ENCODE results near the gene CNTNAP2.

CNTNAP2 gene

DNA sequence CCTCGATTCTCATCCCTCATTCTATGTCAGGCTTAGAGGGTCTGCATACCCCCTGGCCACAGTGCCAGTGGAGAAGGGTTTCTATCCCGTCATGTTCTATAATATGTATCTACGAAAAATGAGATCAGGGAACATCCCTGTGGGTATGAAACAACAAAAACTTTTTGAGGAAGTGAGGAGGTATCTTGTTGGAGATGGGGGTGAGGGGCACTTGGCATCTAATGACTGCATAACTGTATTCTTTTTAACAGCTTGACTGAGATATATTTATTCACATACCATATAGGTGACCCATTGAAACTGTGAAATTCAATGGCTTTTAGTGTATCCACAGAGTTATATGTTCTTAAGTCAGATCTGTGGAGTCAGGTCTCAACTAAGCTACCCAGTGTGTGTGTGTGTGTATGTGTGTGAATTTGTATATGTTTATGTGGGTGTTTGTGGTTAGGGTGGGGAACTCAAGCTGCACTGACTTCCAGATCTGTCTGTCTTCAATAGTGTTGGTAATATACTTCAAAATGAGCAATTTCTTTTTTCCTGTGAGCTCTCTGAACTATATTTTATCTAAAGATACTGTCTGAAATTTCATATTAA is 528.9 kb downstream of the CNTNAP2 start:
- H3K9me3 ChIP-seq (ENCODE audit: control insufficient read depth, insufficient read depth, low read depth, low read length) = no peaks in the 10 kb centered on the region
- ChIA-PET POLR2A (no interaction called here), CTCF (no interaction called here)
- TF ChIP-seq, protein P1, sequence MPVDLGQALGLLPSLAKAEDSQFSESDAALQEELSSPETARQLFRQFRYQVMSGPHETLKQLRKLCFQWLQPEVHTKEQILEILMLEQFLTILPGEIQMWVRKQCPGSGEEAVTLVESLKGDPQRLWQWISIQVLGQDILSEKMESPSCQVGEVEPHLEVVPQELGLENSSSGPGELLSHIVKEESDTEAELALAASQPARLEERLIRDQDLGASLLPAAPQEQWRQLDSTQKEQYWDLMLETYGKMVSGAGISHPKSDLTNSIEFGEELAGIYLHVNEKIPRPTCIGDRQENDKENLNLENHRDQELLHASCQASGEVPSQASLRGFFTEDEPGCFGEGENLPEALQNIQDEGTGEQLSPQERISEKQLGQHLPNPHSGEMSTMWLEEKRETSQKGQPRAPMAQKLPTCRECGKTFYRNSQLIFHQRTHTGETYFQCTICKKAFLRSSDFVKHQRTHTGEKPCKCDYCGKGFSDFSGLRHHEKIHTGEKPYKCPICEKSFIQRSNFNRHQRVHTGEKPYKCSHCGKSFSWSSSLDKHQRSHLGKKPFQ (tag by site-specific recombination; IDR thresholded peaks at IDR 0.05) = no peak
- TF ChIP-seq ZNF433 (tag by site-specific recombination; IDR thresholded peaks at IDR 0.05; ENCODE audit: low read depth) = no peak
- no peak for TF ChIP-seq ZNF747 (tag by site-specific recombination; IDR thresholded peaks at IDR 0.05)
- TF ChIP-seq ZNF426 (tag by site-specific recombination; IDR thresholded peaks at IDR 0.05) = no peak
- no peak for TF ChIP-seq ZNF157 (tag by site-specific recombination; IDR thresholded peaks at IDR 0.05)
- TF ChIP-seq ZNF658 (tag by site-specific recombination; IDR thresholded peaks at IDR 0.05) = no peak
- TF ChIP-seq, protein P2, sequence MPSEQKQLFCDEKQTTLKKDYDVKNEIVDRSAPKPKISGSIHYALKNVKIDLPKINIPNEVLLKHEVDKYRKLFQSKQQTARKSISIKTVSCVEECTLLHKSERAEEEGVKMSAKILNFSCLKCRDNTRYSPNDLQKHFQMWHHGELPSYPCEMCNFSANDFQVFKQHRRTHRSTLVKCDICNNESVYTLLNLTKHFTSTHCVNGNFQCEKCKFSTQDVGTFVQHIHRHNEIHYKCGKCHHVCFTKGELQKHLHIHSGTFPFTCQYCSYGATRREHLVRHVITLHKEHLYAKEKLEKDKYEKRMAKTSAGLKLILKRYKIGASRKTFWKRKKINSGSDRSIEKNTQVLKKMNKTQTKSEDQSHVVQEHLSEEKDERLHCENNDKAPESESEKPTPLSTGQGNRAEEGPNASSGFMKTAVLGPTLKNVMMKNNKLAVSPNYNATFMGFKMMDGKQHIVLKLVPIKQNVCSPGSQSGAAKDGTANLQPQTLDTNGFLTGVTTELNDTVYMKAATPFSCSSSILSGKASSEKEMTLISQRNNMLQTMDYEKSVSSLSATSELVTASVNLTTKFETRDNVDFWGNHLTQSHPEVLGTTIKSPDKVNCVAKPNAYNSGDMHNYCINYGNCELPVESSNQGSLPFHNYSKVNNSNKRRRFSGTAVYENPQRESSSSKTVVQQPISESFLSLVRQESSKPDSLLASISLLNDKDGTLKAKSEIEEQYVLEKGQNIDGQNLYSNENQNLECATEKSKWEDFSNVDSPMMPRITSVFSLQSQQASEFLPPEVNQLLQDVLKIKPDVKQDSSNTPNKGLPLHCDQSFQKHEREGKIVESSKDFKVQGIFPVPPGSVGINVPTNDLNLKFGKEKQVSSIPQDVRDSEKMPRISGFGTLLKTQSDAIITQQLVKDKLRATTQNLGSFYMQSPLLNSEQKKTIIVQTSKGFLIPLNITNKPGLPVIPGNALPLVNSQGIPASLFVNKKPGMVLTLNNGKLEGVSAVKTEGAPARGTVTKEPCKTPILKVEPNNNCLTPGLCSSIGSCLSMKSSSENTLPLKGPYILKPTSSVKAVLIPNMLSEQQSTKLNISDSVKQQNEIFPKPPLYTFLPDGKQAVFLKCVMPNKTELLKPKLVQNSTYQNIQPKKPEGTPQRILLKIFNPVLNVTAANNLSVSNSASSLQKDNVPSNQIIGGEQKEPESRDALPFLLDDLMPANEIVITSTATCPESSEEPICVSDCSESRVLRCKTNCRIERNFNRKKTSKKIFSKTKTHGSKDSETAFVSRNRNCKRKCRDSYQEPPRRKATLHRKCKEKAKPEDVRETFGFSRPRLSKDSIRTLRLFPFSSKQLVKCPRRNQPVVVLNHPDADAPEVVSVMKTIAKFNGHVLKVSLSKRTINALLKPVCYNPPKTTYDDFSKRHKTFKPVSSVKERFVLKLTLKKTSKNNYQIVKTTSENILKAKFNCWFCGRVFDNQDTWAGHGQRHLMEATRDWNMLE (tag by site-specific recombination; conservative IDR thresholded peaks at IDR 0.05; ENCODE audit: low read depth) = no peak
- no peak for TF ChIP-seq ZBTB21 (tag by site-specific recombination; IDR thresholded peaks at IDR 0.05)
- TF ChIP-seq, protein P3, sequence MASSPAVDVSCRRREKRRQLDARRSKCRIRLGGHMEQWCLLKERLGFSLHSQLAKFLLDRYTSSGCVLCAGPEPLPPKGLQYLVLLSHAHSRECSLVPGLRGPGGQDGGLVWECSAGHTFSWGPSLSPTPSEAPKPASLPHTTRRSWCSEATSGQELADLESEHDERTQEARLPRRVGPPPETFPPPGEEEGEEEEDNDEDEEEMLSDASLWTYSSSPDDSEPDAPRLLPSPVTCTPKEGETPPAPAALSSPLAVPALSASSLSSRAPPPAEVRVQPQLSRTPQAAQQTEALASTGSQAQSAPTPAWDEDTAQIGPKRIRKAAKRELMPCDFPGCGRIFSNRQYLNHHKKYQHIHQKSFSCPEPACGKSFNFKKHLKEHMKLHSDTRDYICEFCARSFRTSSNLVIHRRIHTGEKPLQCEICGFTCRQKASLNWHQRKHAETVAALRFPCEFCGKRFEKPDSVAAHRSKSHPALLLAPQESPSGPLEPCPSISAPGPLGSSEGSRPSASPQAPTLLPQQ (tag by site-specific recombination; IDR thresholded peaks at IDR 0.05) = no peak
- TF ChIP-seq, protein P4, sequence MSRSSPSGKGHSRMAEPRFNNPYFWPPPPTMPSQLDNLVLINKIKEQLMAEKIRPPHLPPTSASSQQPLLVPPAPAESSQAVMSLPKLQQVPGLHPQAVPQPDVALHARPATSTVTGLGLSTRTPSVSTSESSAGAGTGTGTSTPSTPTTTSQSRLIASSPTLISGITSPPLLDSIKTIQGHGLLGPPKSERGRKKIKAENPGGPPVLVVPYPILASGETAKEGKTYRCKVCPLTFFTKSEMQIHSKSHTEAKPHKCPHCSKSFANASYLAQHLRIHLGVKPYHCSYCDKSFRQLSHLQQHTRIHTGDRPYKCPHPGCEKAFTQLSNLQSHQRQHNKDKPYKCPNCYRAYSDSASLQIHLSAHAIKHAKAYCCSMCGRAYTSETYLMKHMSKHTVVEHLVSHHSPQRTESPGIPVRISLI (tag by site-specific recombination; IDR thresholded peaks at IDR 0.05) = no peak
- TF ChIP-seq ZIC2 (tag by site-specific recombination; IDR thresholded peaks at IDR 0.05) = no peak
- TF ChIP-seq, protein P5, sequence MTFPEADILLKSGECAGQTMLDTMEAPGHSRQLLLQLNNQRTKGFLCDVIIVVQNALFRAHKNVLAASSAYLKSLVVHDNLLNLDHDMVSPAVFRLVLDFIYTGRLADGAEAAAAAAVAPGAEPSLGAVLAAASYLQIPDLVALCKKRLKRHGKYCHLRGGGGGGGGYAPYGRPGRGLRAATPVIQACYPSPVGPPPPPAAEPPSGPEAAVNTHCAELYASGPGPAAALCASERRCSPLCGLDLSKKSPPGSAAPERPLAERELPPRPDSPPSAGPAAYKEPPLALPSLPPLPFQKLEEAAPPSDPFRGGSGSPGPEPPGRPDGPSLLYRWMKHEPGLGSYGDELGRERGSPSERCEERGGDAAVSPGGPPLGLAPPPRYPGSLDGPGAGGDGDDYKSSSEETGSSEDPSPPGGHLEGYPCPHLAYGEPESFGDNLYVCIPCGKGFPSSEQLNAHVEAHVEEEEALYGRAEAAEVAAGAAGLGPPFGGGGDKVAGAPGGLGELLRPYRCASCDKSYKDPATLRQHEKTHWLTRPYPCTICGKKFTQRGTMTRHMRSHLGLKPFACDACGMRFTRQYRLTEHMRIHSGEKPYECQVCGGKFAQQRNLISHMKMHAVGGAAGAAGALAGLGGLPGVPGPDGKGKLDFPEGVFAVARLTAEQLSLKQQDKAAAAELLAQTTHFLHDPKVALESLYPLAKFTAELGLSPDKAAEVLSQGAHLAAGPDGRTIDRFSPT (tag by site-specific recombination; IDR thresholded peaks at IDR 0.05) = no peak
- no peak for TF ChIP-seq GLIS2 (tag by site-specific recombination; IDR thresholded peaks at IDR 0.05)
- no peak for TF ChIP-seq ZNF837 (tag by site-specific recombination; IDR thresholded peaks at IDR 0.05)
- no peak for TF ChIP-seq SCRT1 (tag by site-specific recombination; IDR thresholded peaks at IDR 0.05; ENCODE audit: borderline replicate concordance)
- no peak for TF ChIP-seq ZBTB20 (tag by site-specific recombination; IDR thresholded peaks at IDR 0.05)
- TF ChIP-seq ZFP3 (tag by site-specific recombination; IDR thresholded peaks at IDR 0.05; ENCODE audit: low read depth) = no peak
- no peak for TF ChIP-seq ZNF558 (tag by site-specific recombination; IDR thresholded peaks at IDR 0.05)
- TF ChIP-seq GLI4 (tag by site-specific recombination; IDR thresholded peaks at IDR 0.05) = no peak
- no peak for TF ChIP-seq ZNF707 (tag by site-specific recombination; IDR thresholded peaks at IDR 0.05)
- H3K36me3 ChIP-seq (ENCODE audit: control insufficient read depth in 2 of 2, insufficient read depth in 1 of 2, low read length in 2 of 2) = no peaks in the 10 kb centered on the region
- no peak overlapping the region for H3K27ac ChIP-seq (ENCODE audit: extremely low read depth, low read depth, low read length)
- no peaks in the 10 kb centered on the region for H3K4me1 ChIP-seq (ENCODE audit: control insufficient read depth, insufficient read depth, low read length)
- H3K4me3 ChIP-seq (ENCODE audit: low read depth, low read length) = no peak overlapping the region
